WI38 (cell line): ENCODE measurements around the gene XAF1.

Experiments
- H3K4me3 ChIP-seq: 2 replicates; pipeline ENCODE4 v1.5.1; 2011; ENCODE audit warnings: low read depth, mild to moderate bottlenecking, control low read depth, low read length
- TF ChIP-seq, protein P1 (sequence below): IDR thresholded peaks from 2 replicates; pipeline ENCODE4 v1.5.1; 2012; ENCODE audit warnings: low read depth, mild to moderate bottlenecking, control low read depth, low read length

The XAF1 gene, protein sequence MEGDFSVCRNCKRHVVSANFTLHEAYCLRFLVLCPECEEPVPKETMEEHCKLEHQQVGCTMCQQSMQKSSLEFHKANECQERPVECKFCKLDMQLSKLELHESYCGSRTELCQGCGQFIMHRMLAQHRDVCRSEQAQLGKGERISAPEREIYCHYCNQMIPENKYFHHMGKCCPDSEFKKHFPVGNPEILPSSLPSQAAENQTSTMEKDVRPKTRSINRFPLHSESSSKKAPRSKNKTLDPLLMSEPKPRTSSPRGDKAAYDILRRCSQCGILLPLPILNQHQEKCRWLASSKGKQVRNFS

DNA sequence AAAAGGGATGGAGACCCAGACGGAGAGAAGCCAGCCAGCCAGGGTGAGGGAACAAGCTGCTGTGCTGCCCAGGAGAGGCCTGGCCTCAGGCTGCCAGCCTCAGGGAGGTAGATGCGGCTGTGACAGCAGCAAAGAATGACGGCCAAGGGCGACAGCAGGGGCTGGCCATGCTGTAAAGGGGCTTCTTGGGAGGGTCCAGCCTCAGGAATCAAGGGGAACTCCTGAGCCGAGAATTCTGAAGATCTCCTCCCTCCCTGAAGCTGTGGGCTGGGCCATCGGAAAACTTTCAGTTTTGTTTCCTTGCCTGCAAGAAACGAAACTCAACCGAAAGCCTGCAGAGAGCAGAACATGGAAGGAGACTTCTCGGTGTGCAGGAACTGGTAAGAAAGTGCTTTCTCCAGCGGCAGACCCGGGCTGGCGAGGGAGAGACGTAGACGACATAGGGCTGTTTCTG is at the start of gene XAF1:
Gene XAF1 (plus strand): TSS at position 316 of the 454 bp plus-strand sequence. CDS start 33 bp downstream, at position 349.
- H3K4me3 ChIP-seq: peak within 1 kb of the TSS; percentile 65
- TF ChIP-seq, protein P1, sequence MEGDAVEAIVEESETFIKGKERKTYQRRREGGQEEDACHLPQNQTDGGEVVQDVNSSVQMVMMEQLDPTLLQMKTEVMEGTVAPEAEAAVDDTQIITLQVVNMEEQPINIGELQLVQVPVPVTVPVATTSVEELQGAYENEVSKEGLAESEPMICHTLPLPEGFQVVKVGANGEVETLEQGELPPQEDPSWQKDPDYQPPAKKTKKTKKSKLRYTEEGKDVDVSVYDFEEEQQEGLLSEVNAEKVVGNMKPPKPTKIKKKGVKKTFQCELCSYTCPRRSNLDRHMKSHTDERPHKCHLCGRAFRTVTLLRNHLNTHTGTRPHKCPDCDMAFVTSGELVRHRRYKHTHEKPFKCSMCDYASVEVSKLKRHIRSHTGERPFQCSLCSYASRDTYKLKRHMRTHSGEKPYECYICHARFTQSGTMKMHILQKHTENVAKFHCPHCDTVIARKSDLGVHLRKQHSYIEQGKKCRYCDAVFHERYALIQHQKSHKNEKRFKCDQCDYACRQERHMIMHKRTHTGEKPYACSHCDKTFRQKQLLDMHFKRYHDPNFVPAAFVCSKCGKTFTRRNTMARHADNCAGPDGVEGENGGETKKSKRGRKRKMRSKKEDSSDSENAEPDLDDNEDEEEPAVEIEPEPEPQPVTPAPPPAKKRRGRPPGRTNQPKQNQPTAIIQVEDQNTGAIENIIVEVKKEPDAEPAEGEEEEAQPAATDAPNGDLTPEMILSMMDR: no peak

DNA sequence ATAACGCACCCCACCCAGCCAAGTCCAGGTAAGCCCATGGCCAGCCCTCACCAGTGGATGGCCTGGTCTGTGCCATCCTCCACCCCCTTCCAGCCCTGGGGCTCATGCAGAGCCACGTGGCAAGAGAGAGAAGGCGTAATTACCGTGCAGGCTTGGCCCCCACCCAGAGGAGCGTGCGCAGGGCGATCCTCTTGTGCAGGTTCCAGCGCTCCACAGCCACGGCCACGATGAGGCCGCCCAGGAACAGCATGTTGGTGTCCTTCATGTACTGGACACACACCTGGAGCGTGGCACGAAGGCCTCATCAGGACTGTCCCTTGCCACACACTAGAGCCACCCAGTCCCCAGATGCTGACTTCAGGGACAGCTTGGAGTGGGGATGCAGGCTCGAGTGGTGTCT is 49.3 kb upstream of the XAF1 start:
- no peak overlapping the region for H3K4me3 ChIP-seq
- TF ChIP-seq, protein P1: no peak

DNA sequence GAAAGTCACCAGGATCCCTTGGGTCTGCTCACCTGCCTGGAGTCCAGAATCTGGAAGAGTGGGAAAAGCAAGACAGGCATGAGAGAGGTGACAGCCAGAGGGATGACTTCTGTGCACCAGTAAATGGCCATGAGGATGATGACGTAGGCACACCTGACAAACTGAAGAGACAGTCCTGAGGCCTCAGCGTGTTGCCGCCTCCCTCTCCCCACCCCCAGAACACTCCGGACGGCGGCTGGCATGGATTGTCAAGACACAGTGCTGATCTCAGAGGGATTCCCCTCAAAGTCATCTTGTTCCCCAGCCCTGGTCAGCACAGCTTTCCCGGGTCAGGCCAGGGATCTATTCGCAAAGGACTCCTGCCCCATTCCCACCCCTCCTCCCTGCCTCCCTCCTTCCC is 48.9 kb upstream of the XAF1 start:
- TF ChIP-seq, protein P1: no peak
- no peak overlapping the region for H3K4me3 ChIP-seq

DNA sequence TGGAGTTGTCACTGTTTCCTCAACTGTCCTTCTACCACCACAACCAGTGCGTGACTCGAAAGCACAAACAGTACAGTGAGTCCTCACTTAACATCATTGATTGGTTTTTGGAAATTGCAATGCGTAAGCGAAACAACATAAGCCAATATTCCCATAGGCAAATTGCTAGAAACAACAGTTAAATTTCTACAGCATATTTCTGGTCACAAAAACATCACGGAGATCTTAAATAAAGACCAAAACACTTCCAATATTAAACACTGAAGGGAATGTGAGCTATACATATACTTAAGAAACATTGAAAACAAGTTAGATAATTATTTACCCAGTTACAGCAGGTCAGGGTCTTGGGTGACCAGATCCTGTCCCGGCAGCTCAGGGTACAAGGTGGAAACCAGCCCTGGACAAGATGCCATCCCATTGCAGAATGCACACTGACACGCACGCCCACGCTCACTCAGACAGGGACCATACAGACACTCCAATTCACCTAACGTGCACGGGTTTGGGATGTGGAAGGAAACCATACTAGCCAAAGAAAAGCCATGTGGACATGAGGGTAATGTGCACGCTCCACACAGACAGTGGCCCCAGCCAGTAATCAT is 47.4 kb upstream of the XAF1 start:
- TF ChIP-seq, protein P1: no peak
- no peak overlapping the region for H3K4me3 ChIP-seq

DNA sequence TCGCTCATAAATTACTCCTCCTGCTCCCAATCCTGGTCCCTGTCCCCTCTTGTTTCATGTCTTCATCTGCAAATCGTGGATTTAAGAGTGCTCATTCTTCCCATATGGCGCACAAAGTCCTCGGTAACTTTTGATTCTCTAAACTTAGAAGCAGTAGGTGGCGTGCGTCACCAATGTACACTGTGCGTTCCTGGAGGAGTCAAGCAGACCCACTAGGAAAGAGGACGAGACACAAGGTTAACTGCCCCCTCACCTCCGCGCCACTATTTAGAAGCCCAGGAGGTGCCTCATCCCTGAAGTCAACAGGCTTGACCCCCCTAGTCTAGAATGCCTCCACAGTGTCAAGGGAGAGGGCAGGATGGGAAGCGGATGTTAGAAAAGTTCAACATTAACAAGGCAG is 45.5 kb upstream of the XAF1 start:
- TF ChIP-seq, protein P1: no peak

DNA sequence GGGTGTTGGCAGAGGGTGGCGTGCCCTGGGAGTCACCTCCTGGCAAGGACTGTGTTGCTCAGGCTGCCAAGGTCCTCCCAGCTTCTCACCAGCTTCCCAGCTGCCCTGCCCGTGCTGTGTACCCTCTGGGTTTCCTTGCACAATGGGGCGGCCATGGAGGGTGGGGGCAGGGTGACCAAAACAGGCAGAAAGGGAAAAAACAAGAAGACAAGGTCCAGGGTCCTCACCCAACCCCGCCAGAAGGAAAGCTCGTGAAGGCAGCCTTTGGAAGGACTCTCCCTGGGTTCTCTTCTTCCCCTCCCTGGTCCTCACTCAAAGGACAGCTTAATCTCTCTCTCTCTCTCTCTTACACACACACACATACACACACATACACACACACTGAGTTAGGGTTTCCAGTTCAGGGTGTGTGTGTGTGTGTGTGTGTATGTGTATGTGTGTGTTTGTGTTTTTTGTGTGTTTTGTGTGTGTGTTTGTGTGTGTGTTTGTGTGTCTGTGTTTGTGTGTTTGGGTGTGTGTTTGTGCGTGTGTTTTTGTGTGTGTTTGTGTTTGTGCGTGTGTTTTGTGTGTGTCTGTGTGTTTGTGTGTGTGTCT is 44.7 kb upstream of the XAF1 start:
- H3K4me3 ChIP-seq: no peak overlapping the region
- TF ChIP-seq, protein P1: no peak

More for the DNA sequence above, 45.5 kb upstream of the XAF1 start:
- no peak overlapping the region for H3K4me3 ChIP-seq

DNA sequence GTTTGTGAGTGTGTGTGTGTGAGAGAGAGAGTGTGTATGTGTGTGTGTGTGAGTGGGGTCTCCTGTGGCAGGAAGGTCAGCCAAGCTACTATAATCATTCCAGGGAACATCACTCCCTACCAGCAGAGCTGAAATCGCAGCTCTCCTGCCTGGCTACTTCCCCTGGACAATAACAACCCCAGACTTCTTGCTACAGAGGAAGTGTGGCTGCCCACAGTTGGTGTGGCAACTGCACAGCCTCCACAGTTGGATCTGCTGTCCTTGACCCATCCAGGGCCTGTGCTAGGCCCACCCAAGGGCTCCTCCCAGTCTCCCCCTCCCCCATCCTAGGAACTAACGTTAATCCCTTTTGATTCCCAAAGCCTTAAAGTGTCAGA is 44.2 kb upstream of the XAF1 start:
- H3K4me3 ChIP-seq: no peak overlapping the region

More for the DNA sequence above, 44.2 kb upstream of the XAF1 start:
- TF ChIP-seq, protein P1: no peak
